Measurements from ENCODE around the gene PNMA8A.
A peak's percentile ranks its signal among the peaks of the same experiment; 100 is the strongest.
"Not testable (repeated sequence)": the region's sequence is repeated elsewhere in the genome, so short reads cannot be mapped to it uniquely, and the experiment has no call there.

The PNMA8A gene, protein sequence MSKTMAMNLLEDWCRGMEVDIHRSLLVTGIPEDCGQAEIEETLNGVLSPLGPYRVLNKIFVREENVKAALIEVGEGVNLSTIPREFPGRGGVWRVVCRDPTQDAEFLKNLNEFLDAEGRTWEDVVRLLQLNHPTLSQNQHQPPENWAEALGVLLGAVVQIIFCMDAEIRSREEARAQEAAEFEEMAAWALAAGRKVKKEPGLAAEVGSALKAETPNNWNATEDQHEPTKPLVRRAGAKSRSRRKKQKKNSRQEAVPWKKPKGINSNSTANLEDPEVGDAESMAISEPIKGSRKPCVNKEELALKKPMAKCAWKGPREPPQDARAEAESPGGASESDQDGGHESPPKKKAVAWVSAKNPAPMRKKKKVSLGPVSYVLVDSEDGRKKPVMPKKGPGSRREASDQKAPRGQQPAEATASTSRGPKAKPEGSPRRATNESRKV

DNA sequence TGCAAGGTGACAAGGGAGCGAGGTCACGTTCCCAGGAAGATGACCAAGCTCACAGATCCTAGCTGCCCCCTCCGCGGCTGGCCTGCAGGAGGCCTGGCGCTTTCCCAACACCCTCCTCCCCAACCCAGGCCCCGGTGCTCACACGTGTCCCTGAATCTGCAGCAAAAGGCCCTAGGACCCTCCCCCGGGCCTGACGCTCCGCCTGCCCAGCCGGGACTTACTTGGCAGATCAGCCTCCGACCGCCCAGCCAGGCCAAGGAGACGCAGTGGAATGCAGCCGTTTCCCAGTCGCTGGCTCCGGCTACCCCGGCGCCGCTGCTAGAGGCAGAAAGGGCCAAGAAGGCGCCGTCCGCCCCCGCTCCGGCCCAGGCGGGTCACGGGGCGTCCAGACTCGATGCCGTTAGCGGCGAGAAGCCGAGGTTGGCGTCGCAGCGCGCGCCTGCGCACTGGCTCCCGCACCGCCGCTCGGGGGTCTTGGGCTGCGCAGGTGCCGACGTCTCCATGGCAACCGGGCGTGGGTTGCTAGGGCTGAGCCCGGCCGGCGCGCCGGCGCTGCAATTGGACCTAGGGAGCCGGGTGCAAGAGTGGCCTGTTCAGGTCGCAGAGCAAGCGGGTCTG, at the start of gene PNMA8A:
Gene PNMA8A (minus strand): TSS at position 448 of the 618 bp plus-strand sequence. CDS start 528 bp downstream, outside the sequence.
- DNase-seq (ENCODE audit: insufficient read length, low spot score) (no peak), FAIRE-seq (no peak)

DNA sequence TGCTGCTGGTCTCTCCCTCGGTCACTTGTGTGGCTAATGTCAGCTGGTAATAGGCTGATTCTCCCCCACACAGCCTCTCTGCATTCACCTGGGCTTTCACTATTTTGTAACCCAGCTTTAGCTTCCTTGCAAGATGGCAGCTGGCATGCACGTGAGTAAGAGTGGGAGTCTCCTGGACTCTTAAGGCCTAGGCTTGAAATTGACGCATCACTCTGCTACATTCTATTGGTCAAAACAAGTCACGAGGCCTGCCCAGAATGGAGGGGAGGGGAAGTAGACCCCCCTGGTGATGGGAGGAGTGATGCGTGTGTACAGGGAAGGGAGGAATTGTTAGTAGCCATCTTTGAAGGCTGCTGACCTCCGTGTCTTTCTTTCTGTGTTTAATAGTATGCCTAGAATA, 49.3 kb upstream of the PNMA8A start:
- FAIRE-seq (no peak), DNase-seq (ENCODE audit: insufficient read length, low spot score) (no peak)

DNA sequence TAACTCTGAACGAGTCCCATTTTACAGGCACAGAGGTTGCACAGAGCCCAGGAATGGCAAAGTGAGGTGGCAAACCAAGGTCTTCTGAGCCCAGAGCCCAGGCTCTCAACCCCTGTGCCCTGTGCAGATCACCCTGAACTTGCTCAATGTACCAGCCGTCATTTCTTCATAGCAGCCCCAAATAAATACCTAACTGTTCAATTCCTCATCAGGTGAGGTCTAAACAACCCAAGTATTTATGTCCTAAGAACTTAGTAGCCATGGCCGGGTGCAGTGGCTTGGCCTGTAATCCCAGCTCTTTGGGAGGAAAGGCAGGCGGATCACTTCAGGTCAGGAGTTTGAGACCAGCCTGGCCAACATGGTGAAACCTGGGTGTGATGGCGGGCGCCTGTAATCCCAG, 46.1 kb upstream of the PNMA8A start:
- no peak for DNase-seq (ENCODE audit: insufficient read length, low spot score)
- FAIRE-seq, result no peak

DNA sequence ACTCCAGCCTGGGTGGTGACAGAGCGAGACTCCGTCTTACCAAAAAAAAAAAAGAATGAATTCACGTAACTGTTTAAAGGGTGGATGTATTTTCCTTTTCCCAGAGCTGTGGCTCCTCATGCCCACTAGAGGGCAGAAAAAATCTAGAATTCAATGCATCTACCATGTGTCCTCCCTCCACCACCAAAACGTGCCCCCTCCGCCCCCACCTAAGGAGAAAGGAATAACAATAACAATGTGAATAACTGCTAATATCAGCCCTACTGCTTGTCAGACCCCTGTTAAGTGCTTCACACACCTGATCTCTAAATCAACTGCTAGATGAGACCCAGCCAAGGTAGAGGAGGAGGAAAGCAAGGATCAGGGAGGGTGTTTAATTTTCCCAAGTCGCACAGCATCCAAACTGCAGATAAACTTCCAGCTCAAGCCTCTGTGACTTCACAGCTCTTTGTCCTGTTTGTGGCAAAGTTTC, 44.6 kb upstream of the PNMA8A start:
- peak; percentile 66 for DNase-seq (ENCODE audit: insufficient read length, low spot score)
- FAIRE-seq, result no peak

DNA sequence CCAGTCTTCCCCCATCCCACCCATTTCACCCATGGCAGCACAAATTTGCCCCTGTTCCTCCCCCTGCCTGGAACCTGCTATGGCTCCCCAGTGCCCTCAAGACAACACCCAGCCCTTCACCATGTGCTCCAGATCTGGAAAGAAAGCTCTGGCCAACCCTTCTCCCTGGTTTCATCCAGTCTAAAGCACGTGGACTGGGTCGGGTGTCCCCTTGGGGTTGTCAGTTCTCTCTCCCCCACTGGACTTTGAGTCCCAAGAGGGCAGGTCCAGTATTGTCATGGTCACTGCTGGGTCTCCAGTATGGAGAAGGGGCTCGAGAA, 43.9 kb upstream of the PNMA8A start:
- no peak for FAIRE-seq
- DNase-seq (ENCODE audit: insufficient read length, low spot score), result no peak

DNA sequence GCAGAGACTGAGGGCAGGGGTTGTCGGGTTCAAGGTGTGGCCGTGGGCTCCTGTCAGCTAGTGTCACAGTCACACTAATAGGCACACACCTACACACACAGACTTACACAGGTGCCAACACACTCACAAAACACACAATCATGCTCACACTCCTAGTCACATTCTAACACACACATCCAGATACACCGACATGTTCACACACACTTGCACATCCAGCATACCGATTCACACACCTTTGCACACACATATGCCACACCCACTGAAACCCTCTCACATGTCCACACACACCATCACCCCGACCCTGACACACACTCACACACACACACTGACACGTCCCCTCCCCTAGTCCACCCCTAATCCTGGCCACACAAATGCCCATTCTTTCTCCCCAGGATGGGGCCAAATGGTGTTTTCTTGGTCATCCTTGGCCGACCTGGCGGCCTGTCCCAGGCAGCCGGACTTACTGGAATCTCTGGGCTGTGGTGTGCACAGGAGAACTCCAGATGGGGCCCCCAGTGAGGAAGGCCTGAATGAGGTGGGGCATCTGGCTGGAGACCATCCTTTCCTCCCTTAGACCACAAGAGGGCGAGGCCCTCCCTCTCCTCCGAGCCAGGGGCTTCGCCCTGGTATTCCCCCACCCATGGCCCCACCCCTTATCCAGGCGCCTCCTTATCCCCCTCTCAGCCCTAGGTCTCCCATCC, 43.4 kb upstream of the PNMA8A start:
- DNase-seq (ENCODE audit: insufficient read length, low spot score) (no peak), FAIRE-seq (peak; percentile 94)

DNA sequence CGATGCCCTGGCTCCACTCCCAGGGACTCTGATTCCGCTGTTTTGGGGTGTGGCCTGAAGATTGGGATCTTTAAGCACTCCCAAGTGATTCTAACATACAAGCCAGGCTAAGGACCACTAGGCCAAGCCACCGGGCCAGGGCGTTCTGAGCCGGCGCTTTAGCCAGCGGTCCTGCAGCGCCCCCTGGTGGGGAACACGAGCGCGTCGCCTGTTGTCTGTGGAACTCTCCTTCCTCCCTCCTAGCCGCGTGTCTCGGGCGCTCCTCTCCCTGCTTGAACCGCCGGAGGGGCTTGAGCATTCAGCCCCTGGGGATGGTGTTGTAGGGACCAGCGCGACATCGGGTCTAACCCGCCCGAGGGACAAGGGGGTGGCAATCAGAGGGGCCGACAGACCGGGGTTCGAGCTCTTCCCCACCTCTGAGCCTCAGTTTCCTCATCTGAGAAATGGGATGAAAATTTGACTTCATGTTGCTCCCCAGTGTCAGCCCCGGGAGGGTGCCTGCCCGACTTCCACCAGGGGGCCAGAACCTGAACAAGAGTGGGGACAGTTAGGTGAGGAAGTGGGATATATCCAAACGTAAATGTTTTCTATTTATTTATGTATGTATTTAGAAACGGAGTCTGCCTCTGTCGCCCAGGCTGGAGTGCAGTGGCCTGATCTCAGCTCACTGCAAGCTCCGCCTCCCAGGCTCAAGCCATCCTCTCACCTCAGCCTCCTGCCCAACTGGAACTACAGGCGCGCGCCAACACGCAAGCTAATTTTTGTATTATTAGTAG, 42.3 kb upstream of the PNMA8A start:
- DNase-seq (ENCODE audit: insufficient read length, low spot score) (peak; percentile 87), FAIRE-seq (peak; percentile 13)

DNA sequence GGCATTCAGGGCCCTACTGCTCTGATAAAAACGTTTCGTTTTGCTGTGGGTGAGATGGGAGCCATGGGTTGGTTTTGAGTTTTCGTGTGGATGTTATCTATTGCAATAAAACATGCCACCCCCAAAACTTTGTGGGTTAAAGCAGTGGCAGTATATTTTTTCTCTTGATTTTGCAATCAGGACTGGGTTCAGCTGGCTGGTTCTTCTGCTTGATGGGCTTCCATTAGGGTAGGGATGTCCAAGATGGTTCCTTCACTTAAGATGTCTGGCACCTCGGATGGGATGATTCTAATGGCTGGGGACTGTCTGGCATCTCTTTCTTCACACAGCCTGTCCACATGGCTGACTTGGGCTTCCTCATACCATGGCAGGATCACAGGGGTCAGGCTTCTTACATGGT, 39.9 kb upstream of the PNMA8A start:
- FAIRE-seq, result no peak

DNA sequence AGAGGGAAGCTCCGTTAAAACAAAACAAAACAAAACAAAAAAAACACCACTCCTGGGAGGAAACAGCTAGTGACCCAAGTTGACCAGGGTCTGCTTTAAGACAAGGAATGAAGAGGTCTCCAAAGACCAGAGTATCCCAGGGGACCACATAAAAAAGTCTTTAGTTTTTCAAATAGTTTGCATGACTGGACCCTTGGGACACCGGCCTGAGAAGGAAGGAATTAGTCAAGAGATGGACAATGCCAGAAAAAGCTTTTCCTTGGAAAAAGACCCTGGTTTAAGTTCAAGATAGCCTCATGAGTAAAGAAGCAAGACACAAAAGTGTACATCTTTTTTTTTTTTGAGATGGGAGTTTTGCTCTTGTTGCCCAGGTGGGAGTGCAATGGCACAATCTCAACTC, 36.8 kb upstream of the PNMA8A start:
- DNase-seq (ENCODE audit: insufficient read length, low spot score) (no peak), FAIRE-seq (no peak)

More for the DNA sequence above, 39.9 kb upstream of the PNMA8A start:
- DNase-seq (ENCODE audit: insufficient read length, low spot score), result no peak

DNA sequence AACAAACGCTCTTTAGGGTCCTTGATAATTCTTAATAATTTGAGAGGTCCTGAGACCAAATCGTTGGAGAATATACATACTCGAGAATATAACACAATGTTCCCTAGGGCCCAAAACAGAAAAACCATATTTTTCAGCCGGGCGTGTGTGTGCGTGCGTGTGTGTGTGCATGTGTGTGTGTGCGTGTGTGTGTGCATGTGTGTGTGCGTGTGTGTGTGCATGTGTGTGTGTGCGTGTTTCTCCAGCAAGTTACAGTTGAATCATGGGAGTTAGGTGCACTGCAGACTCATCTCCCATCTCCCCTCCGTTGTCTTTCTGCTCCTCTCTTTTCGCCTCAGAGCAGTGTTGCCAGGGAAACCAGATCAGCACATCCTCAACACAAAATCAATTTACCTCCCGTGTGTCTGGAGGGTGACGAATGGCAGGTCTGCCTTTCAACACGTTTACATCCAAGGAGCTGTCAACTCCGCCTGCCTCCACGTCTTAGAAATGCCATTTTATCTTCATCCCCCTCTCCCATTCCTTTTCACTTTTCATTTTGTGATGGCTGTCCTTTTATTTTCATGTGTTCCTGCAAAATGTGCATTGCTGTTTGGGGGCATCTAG, 32.6 kb upstream of the PNMA8A start:
- FAIRE-seq, result no peak
- no peak for DNase-seq (ENCODE audit: insufficient read length, low spot score)

DNA sequence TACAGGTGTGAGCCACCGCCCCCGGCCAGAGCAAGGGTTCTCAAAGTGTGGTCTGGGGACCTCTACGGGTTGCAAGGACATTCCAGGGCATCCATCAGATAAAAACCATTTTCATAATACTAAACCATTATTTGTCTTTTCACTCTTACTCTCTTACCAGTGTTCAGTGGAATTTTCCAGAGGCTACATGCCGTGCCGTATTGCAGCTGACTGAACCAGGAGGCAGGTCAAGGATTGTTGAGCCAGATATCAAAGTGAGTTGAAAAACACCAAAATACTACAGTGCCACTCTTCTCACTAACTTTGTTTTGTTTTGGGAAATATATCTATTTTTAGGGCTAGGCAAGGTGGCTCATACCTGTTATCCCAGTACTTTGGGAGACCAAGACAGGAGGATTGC, 31.5 kb upstream of the PNMA8A start:
- DNase-seq (ENCODE audit: insufficient read length, low spot score), result no peak
- FAIRE-seq, result no peak

DNA sequence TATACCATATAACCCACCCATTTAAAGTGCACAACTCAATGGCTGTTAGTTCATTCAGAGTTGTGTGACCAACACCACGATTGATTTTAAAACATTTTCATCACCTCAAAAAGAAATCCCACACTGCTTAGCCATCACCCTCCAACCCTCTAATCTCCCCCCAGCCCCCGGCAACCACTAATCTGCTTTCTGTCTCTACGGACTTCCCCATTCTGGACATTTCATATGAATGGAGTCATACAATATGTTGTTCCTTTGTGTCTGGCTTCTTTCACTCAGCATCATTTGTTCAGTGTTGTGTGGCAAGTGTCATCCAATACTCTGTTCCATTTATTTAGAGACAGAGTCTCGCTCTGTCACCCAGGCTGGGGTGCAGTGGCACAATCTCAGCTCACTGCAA, 28.3 kb upstream of the PNMA8A start:
- no peak for FAIRE-seq

DNA sequence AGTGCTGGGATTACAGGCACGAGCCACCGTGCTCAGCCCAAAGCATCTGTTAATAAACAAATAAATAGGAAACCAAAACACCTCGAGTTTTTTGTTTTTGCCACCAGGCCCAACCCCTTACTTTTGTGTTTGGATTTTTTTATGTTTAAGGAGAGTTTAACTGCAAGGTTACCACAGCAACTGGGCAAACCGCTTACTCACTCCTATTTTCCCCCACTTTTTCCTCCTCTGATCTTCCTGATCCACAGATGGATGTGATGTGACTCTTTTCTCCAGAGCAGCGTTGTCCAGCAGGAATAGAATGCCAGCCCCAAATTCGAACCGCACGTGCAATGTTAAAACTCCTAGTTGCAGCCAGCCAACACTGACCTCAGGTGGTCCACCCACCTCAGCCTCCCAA, 26.4 kb upstream of the PNMA8A start:
- DNase-seq (ENCODE audit: insufficient read length, low spot score) (no peak), FAIRE-seq (no peak)

More for the DNA sequence above, 28.3 kb upstream of the PNMA8A start:
- no peak for DNase-seq (ENCODE audit: insufficient read length, low spot score)

DNA sequence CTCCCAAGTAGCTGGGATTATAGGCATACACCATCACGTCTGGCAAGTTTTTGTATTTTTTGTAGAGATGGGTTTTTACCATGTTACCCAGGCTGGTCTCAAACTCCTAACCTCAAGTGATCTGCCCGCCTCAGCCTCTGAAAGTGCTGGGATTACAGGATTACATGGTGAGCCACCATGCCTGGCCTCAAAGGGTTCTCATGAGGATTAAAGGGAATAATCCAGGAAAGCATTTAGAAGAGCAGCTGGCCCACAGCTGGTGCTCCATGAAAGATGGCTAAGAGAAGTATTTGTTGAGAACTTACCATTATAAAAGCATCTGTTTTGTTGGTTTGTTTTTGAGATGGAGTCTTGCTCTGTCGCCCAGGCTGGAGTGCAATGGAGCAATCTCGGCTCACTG, 25.5 kb upstream of the PNMA8A start:
- not testable (repeated sequence) for FAIRE-seq; DNase-seq (ENCODE audit: insufficient read length, low spot score)

DNA sequence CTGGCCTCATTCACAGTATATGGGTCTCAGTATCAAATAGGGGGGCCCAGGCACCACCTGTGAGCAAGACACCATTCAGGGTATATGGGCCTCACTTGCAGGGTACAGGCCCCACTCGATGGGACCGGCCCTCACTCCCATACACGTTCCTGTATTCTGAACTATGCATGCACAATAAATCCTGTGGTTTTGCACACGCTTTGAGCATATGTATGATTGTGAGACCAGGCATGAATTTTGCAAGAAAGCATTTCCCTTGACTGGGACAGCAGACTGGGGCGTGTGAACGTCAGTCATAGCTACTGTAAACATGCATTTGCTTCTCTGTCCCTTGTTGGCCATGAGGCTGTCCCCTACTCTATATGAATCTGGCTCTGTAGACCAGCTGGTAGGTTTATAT, 24.9 kb upstream of the PNMA8A start:
- FAIRE-seq (peak; percentile 13), DNase-seq (ENCODE audit: insufficient read length, low spot score) (no peak)

DNA sequence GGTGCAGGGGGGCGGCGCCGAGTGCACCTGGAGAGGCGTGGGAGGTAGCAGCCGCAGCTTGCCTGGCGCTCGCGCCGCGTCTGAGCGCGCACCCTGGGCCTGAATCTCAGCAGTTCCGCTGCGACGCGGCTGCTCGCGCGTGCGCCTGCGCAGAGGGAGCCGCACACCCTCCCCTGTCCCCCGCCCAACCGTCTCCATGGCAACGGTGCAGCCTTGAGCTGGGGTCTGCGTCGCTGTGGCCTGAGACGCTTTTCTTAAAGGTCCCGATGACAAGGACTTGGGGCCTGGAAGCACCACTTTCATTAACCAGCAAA, 24.4 kb upstream of the PNMA8A start, which contains the start of gene PNMA8B:
Gene PNMA8B (minus strand): TSS at position 82 of the 314 bp plus-strand sequence. CDS start 402 bp downstream, outside the sequence.
- no peak for DNase-seq (ENCODE audit: insufficient read length, low spot score)
- no peak for FAIRE-seq

DNA sequence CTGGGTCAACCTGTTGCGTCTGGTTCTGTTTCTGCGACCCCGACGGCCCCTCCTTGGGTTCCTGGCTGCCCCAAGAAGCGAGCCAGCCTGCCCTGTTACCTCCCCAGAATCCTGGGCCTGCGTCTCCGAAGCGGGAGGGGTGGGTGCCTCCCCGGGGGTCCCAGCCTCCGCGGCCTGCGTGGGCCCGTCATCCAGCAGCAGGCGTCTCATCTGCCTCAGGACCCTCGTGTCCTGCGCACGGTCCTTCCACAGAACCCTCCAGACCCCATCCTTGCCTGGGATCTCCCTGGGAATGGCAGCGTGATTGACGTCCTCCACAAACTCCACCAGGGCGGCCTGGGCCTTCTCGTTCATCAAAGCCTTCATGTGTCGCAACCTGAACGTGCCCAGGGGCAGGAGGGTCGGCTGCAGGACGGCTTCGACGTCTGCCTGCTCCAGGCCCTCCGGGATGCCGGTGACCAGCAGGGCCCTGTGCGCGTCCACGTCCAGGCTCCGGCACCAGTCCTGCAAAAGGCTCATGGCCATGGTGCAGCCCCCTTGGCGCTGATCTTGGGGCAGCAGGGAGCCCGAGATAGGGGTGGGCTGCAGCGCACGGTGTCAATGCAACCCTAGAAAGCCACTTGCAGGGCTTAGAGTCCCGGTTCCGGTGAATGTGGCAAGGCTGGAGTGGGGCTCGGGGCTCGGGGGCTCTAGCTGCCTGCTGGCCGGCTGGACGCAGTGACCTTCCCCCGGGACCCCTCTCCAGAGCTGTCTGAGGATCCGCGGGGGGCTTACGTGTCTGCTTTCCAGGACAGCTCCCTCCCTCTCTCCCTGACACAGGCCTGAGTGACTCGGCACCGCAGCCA, 23.8 kb upstream of the PNMA8A start:
- FAIRE-seq, result no peak

DNA sequence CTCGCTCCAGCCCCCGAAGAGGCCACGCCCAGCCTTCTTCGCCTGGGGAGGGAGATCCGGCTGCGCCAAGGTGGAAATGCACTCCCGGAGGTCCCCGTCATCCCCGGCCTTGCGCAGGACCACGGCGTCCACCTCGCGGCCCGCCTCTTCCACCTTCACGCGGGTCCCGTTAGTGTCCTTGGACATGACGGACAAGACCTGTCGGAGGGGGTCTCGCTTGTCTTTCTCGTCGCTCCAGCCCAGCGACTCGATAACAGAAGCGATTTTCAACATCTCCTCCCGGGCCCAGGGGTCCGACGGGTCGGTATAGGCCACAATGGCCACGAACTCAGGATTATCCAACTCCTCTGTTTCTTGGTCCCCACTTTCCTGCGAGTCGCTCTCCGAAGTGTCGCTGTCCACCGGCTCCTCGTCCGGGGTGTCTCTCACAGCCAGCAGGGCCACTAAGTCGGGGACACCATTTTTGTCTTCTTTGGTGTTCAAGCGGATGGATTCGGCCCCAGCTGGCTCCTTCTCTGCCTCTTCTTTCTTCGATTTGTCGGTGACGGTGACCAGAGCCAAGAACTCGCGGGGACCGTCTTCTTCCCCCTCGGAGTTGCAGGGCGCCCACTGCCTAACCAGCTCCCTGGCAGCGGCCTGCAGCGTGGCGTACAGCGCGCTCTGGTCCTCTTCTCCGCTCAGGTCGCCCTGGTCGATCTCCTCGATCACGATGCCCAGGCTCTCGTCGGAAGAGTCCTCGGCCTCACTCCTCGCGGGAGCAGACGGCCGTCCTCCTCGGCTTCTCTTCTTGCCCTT, 23.0 kb upstream of the PNMA8A start:
- no peak for FAIRE-seq
- no peak for DNase-seq (ENCODE audit: insufficient read length, low spot score)

More for the DNA sequence above, 23.8 kb upstream of the PNMA8A start:
- DNase-seq (ENCODE audit: insufficient read length, low spot score), result no peak
